Motor neuron (in vitro differentiated cells): ENCODE results near the gene NTSR1. TPM values are rescaled to one million over a fixed set of nuclear protein-coding genes. Genes with fewer than 3 reads are reported as not detected.

Experiments
- ATAC-seq, 8 experiments: fragments of 200-7000 bp; cut with Tn5 transposase; replicated peaks in 6 of 8; 2 replicates each; pipeline ENCODE4 v1.8.0; 2021; ENCODE audit warnings: mild to moderate bottlenecking in 8 of 8, moderate library complexity in 8 of 8
- H3K27ac ChIP-seq, 2 donors: fragments of 250-450 bp; sonication (Bioruptor Pico); 2 replicates each; pipeline ENCODE4 v1.9.0; 2021; ENCODE audit warnings: antibody characterized with exemption in 2 of 2, mild to moderate bottlenecking in 2 of 2, moderate library complexity in 1 of 2
- H3K4me1 ChIP-seq, 2 donors: fragments of 250-450 bp; sonication (Bioruptor Pico); replicated peaks in 1 of 2; 2 replicates each; pipeline ENCODE4 v1.6.1; 2021; ENCODE audit warnings: antibody characterized with exemption in 2 of 2, mild to moderate bottlenecking in 2 of 2, moderate library complexity in 1 of 2
- H3K4me3 ChIP-seq, 5 donors: fragments of 250-450 bp; sonication (Bioruptor Pico); 2 replicates each; pipeline ENCODE4 v1.9.0; 2021; ENCODE audit warnings: antibody characterized with exemption in 5 of 5, mild to moderate bottlenecking in 5 of 5, moderate library complexity in 4 of 5
- WGBS, 10 experiments: fragments of 450-650 bp; shearing (Covaris generic); methylation state at CpG; one replicate each; pipeline ENCODE4 v1.0.0; 2022; 5-methylcytosine and 5-hydroxymethylcytosine counted together
- in situ Hi-C, 9 experiments: fragments of 400-800 bp; cut with MboI; loops; one replicate each; pipeline ENCODE4 v1.15.0; 2021; ENCODE audit warnings: low sequenced_read_pairs in 9 of 9, low pct_unique_long_range_greater_than_20kb in 2 of 9; ENCODE audit not compliant: unreplicated experiment in 9 of 9
- total RNA-seq, 8 experiments: library from RNA; unstranded; fragments of 300-600 nt; gene quantifications; 2 replicates each; pipeline versions ENCODE4 v1.2.3 to v1.2.4, GENCODE V29; 2022

The NTSR1 gene
- 1 to 10 TPM in 2 of 8 experiments, under 1 TPM in 5, not detected in 1; 0.13 to 1.3 (median 0.52) TPM for total RNA-seq

DNA sequence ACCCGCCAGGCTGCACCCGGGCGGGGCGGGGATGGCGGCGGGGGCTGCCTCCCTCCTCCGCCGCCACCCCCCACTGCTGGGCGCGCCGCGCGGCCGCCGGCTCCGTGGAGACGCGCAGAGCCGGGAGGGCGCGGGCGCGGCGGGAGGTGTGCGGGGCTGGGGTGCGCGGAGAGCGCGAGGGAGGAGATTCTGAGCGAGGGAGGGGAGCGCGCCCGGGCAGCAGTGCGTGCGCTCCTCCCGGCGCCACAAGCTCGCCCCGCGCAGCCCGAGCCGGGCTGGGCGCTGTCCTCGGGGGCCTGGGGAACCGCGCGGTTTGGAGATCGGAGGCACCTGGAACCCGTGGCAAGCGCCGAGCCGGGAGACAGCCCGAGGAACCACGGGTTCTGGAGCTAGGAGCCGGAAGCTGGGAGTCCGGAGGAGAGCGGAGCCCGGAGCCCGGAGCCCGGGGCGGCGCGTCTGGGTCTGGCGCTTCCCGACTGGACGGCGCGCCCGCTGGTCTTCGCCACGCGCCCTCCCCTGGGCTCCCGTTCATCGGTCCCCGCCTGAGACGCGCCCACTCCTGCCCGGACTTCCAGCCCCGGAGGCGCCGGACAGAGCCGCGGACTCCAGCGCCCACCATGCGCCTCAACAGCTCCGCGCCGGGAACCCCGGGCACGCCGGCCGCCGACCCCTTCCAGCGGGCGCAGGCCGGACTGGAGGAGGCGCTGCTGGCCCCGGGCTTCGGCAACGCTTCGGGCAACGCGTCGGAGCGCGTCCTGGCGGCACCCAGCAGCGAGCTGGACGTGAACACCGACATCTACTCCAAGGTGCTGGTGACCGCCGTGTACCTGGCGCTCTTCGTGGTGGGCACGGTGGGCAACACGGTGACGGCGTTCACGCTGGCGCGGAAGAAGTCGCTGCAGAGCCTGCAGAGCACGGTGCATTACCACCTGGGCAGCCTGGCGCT lies at the start of gene NTSR1:
Gene NTSR1, plus strand, starts transcription at position 246 of the 946 bp plus-strand sequence. Its CDS starts 372 bp downstream, at position 618.
- H3K4me1 ChIP-seq, result peaks cover 10 to 20% of the 10 kb centered on the region in 2 donors
- H3K4me3 ChIP-seq, result peak within 1 kb of the TSS; percentile 18 to 29 (median 20)
- ATAC-seq, result peak; percentile 17 to 66 (median 54)

DNA sequence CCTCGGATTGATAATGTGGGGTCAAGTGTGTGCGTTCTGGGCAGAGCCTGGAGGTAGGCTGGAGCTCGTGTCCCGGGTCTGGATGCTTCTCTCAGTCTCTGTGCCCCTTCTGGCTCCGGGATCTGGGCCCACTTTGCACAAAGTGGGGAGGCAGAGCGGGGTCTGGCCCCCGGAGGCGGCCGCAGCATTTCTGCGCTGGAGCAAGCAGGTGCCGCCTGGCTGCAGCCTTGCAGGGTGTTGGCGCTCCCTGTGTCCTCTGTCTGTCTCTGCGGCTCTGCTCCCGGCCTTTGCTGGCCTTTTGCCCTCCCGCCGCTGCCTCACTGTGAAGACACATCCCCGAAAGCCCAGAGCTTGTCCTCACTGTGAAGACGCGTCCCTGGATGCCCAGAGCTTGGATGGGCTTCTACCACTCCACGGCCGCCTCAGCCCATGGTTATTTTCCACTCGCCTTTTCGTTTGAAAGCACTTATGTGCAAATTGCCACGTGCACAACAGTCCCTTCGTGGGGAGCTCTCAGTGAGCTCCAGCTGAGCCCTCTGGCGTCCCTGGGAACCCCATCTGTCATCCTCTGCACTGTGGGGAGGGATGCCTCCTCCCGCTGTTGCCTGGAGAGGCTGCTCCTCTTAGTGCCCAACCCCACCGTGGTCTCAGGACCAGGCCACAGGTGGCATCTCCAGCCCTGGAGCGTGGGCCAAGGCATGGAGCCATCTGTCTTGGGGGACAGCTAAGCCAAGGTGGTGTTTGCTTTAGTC lies 49.0 kb upstream of the NTSR1 start:
- peak in 5 of 8 experiments; percentile 46 to 64 (median 54) for ATAC-seq
- in situ Hi-C loops, result loop anchor here in 3 of 9 experiments (10.0 to 25.0 kb wide), 2 partner anchors 125 to 128 kb away; partner anchors contain the start of gene MRGBP (in 2 of the 3)
- H3K4me1 ChIP-seq, result peaks cover 48 to 69% of the 10 kb centered on the region in 2 donors
- 58 to 92% (median 72%) methylated on average over 2 to 10 of the region's 29 CpGs; no CpG with 5 or more reads in 5 of the 10 experiments for WGBS, 10 experiments
- H3K4me3 ChIP-seq, result no peak overlapping the region
- peak overlapping the region in 1 of 2 donors; percentile 49 for H3K27ac ChIP-seq

More for the DNA sequence above, at the start of gene NTSR1:
- WGBS, 10 experiments, result 10 to 52% methylated on average over 2 to 14 of the region's 124 CpGs; no CpG with 5 or more reads in 8 of the 10 experiments
- in situ Hi-C loops, result no loop called here
- H3K27ac ChIP-seq, result no peak within 1 kb of the TSS

DNA sequence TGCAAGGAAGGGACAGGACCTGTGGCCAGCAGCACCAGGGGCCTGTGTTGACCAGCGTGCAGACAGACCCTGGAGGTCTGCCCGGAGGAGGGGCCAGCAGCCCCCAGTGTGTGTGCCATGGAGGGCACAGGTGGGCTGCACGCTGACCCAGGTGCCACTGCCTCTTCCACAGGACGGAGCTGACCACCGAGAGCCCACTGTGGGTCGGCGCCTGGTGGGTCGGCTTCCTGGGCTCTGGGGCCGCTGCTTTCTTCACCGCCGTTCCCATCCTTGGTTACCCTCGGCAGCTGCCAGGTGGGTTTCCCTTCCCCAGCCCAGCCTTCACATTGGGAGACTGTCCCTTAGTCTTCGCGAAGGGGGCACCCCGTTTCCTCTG lies 48.4 kb upstream of the NTSR1 start:
- peaks cover 48 to 69% of the 10 kb centered on the region in 2 donors for H3K4me1 ChIP-seq
- no CpG with 5 or more reads among the region's 15 CpGs for WGBS, 10 experiments
- in situ Hi-C loops, result loop anchor here in 3 of 9 experiments (10.0 to 25.0 kb wide), 2 partner anchors 125 to 127 kb away; partner anchors contain the start of gene MRGBP (in 2 of the 3)
- H3K4me3 ChIP-seq, result no peak overlapping the region
- no peak for ATAC-seq
- H3K27ac ChIP-seq, result peak overlapping the region in 1 of 2 donors; percentile 8

- H3K27ac ChIP-seq, result peak overlapping the region in 1 of 2 donors; percentile 8
- H3K4me1 ChIP-seq, result peaks cover 48 to 69% of the 10 kb centered on the region in 2 donors
- H3K4me3 ChIP-seq, result no peak overlapping the region
- ATAC-seq, result peak in 4 of 8 experiments; percentile 10 to 48 (median 28)
- no CpG with 5 or more reads among the region's 18 CpGs for WGBS, 10 experiments
- in situ Hi-C loops, result loop anchor here in 3 of 9 experiments (10.0 to 25.0 kb wide), 2 partner anchors 124 to 127 kb away; partner anchors contain the start of gene MRGBP (in 2 of the 3)
Observed at GRCh38 chr20:62660768-62661167, 47.9 kb upstream of the NTSR1 start.

DNA sequence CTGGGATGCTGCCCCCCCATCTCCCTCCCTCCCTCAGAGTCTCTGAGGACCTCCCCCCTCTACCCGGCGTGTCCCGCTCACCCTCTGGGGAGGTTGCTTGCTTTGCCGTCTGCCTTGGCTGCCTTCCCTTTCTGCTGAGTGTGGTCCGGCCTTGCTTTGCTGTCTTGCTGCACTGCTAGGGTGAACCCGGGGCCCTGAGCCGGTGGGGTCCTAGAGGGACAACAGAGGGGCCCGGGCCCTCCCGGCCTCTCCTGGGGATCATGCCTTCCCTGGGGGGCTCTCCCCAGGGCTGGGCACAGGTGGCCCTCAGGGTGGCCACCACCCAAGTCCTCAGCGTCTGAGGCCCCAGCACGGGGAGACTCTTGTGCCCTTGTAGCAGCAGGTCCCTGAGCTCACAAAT lies 47.0 kb upstream of the NTSR1 start:
- peaks cover 48 to 64% of the 10 kb centered on the region in 2 donors for H3K4me1 ChIP-seq
- in situ Hi-C loops, result loop anchor here in 3 of 9 experiments (10.0 to 25.0 kb wide), 2 partner anchors 123 to 126 kb away; partner anchors contain the start of gene MRGBP (in 2 of the 3)
- no peak overlapping the region for H3K27ac ChIP-seq
- H3K4me3 ChIP-seq, result no peak overlapping the region
- ATAC-seq, result no peak
- 90 to 100% methylated on average over 2 of the region's 11 CpGs; no CpG with 5 or more reads in 8 of the 10 experiments for WGBS, 10 experiments

GRCh38 chr20:62662422-62662821 lies 46.2 kb upstream of the NTSR1 start:
- H3K27ac ChIP-seq, result no peak overlapping the region
- ATAC-seq, result peak in 2 of 8 experiments; percentile 33 to 42
- peaks cover 51 to 72% of the 10 kb centered on the region in 2 donors for H3K4me1 ChIP-seq
- H3K4me3 ChIP-seq, result no peak overlapping the region
- WGBS, 10 experiments, result 0 to 100% (median 63%) methylated on average over 2 of the region's 6 CpGs; no CpG with 5 or more reads in 7 of the 10 experiments
- in situ Hi-C loops, result loop anchor here in 3 of 9 experiments (10.0 to 25.0 kb wide), 2 partner anchors 122 to 125 kb away; partner anchors contain the start of gene MRGBP (in 2 of the 3)

- WGBS, 10 experiments, result 10 to 100% (median 49%) methylated on average over 1 to 13 of the region's 24 CpGs; no CpG with 5 or more reads in 1 of the 10 experiments
- peaks cover 51 to 71% of the 10 kb centered on the region in 2 donors for H3K4me1 ChIP-seq
- in situ Hi-C loops, result loop anchor here in 3 of 9 experiments (10.0 to 25.0 kb wide), 2 partner anchors 121 to 124 kb away; partner anchors contain the start of gene MRGBP (in 2 of the 3)
- H3K4me3 ChIP-seq, result no peak overlapping the region
- peak in 6 of 8 experiments; percentile 7 to 84 (median 33) for ATAC-seq
- H3K27ac ChIP-seq, result no peak overlapping the region
Observed at GRCh38 chr20:62663145-62664018, 45.3 kb upstream of the NTSR1 start.

DNA sequence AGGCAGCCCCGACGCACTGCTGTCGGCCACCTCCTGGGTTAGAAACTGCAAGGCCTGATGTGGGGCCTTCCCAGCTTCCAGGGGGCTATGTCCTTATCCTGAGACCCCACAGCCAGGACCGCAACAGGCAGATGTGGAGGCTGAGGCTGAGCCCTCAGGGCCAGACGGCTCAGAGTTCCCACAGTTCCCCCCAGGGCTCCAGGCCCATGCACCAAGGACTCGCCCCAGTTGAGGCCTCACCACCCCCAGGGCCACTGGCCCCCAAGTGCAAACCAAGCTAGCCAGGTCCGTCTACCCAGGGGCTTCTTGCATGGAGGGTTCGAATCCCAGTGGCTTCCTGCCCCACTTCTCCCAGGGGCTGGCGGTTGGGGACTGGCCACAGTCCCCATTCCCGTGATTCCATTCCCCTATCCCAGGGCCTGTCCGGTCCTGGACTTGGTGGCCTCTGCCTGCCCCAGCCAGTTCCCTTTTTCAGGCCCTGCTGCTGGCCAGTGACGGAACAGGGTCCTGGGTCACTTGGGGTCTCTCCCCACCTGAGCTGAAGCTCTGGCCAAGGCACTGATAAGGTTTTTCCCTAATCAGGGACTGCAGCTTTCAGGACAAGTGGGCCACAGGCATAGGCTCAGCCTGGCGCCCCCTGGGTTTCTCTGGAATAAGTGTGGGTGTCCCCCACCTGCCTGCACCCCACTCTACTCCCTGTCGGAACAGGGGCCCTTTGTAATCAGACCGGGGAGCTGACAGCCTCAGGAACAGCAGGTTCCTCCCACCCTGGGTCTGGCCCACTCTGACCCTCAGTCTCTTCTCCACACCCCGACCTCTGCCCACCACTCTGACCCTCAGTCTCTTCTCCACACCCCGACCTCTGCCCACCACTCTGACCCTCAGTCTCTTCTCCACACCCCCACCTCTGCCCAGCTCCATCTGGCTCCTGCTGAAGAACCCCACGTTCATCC lies 44.3 kb upstream of the NTSR1 start:
- ATAC-seq, result no peak
- peaks cover 52 to 65% of the 10 kb centered on the region in 2 donors for H3K4me1 ChIP-seq
- no peak overlapping the region for H3K4me3 ChIP-seq
- no peak overlapping the region for H3K27ac ChIP-seq
- in situ Hi-C loops, result loop anchor here in 3 of 9 experiments (10.0 to 25.0 kb wide), 2 partner anchors 121 to 123 kb away; partner anchors contain the start of gene MRGBP (in 2 of the 3)
- 29 to 100% (median 80%) methylated on average over 1 to 7 of the region's 18 CpGs; no CpG with 5 or more reads in 3 of the 10 experiments for WGBS, 10 experiments

DNA sequence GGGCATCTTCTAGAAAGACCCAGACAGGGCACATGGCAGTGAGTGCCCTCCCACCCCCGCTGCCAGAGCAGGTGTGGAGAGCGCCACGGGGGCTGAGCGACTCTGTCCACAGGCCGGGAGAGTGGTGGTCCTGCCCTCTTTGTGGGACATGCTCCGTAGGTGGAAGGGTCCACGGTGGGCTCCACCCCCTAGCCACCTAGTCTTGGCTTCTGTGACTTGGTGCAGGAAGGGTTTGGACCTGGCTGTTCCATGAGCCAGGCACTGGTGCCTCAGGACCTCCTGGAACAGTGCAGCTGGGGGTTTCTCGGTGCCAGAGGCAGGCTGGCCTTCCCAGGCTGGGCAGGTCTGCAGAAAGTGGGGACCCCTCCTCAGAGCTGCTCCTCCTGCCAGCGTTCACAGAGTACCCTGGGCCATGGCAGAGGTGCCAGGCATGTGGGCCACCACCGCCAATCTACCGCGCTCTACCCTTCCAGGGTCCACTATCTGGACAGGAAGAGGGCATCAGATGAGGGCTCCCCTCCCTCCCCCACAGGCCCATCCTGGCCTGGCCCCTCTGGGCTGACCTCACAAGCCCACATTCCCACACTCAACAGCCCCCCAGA lies 43.4 kb upstream of the NTSR1 start:
- in situ Hi-C loops, result loop anchor here in 3 of 9 experiments (10.0 to 25.0 kb wide), 2 partner anchors 120 to 122 kb away; partner anchors contain the start of gene MRGBP (in 2 of the 3)
- no peak overlapping the region for H3K27ac ChIP-seq
- no peak overlapping the region for H3K4me3 ChIP-seq
- peaks cover 43 to 55% of the 10 kb centered on the region in 2 donors for H3K4me1 ChIP-seq
- WGBS, 10 experiments, result 97 to 100% methylated on average over 1 to 7 of the region's 12 CpGs; no CpG with 5 or more reads in 8 of the 10 experiments
- ATAC-seq, result no peak
